K562 (cell line): Measurements from ENCODE around the gene DCAF11. TPM values are rescaled to one million over a fixed set of nuclear protein-coding genes. Genes with fewer than 3 reads are reported as not detected.

ENCODE experiments used
- BRF1 ChIP-seq: IDR thresholded peaks from 3 replicates; pipeline ENCODE4 v1.6.1; 2011; ENCODE audit warnings: borderline replicate concordance, mild to moderate bottlenecking; ENCODE audit not compliant: insufficient read length; ENCODE audit errors: extremely low read depth
- CREM ChIP-seq: IDR thresholded peaks from 2 replicates; pipeline ENCODE4 v1.6.1; 2014; ENCODE audit warnings: antibody characterized with exemption, low read depth
- ELF2 ChIP-seq: fragments of 250-450 bp; sonication (Bioruptor Pico); IDR thresholded peaks from 2 replicates; pipeline ENCODE4 v1.5.0; 2021; ENCODE audit warnings: mild to moderate bottlenecking
- FOXO4 ChIP-seq: fragments of 450-650 bp; formaldehyde crosslinking; IDR thresholded peaks from 2 replicates; pipeline ENCODE4 v1.4.0; 2020; ENCODE audit warnings: mild to moderate bottlenecking, moderate library complexity
- KLF6 ChIP-seq: fragments of 250-450 bp; sonication (Bioruptor Pico); IDR thresholded peaks from 2 replicates; pipeline ENCODE4 v1.4.0; 2020; ENCODE audit warnings: mild to moderate bottlenecking, moderate library complexity, borderline replicate concordance
- PCBP1 ChIP-seq: fragments of 200-400 bp; formaldehyde crosslinking; IDR thresholded peaks from 2 replicates; pipeline ENCODE4 v1.6.1; 2018; ENCODE audit warnings: mild to moderate bottlenecking, low read depth, low read length; ENCODE audit not compliant: poor library complexity, severe bottlenecking
- POLR2G ChIP-seq: fragments of 200-400 bp; formaldehyde crosslinking; IDR thresholded peaks from 2 replicates; pipeline ENCODE4 v1.6.1; 2017; ENCODE audit warnings: low read depth, mild to moderate bottlenecking, antibody characterized with exemption, low read length, moderate library complexity
- RB1 ChIP-seq: fragments of 450-650 bp; IDR thresholded peaks from 2 replicates; pipeline ENCODE4 v1.6.1; 2017; ENCODE audit warnings: low read depth, mild to moderate bottlenecking
- RBBP5 ChIP-seq: fragments of 200-600 bp; sonication (generic); IDR thresholded peaks from 2 replicates; pipeline ENCODE4 v1.6.1; 2012; ENCODE audit warnings: borderline replicate concordance, mild to moderate bottlenecking, low read length, control low read depth, inconsistent platforms; ENCODE audit not compliant: insufficient read depth, poor library complexity, severe bottlenecking
- SMARCA4 ChIP-seq: fragments of 450-650 bp; IDR thresholded peaks from 2 replicates; pipeline ENCODE4 v1.6.1; 2016
- TRIM25 ChIP-seq: fragments of 450-650 bp; IDR thresholded peaks from 2 replicates; pipeline ENCODE4 v1.7.0; 2016; ENCODE audit warnings: borderline replicate concordance
- TSHZ1 ChIP-seq: fragments of 250-450 bp; sonication (Bioruptor Pico); IDR thresholded peaks from 2 replicates; pipeline ENCODE4 v1.4.0; 2020; ENCODE audit warnings: mild to moderate bottlenecking, moderate library complexity
- YY1 ChIP-seq, 3 experiments: IDR thresholded peaks; 2 replicates each; pipeline ENCODE4 v1.6.1; 2011; ENCODE audit warnings: low read length in 2 of 3, mild to moderate bottlenecking in 2 of 3, moderate library complexity in 2 of 3, borderline replicate concordance in 1 of 3, control low read depth in 1 of 3, low read depth in 1 of 3; ENCODE audit not compliant: insufficient read depth in 3 of 3, insufficient replicate concordance in 2 of 3, control insufficient read depth in 1 of 3, insufficient read length in 1 of 3; ENCODE audit errors: extremely low read depth in 1 of 3
- ZBTB17 ChIP-seq: fragments of 450-650 bp; formaldehyde crosslinking; IDR thresholded peaks from 2 replicates; pipeline ENCODE4 v1.4.0; 2020; ENCODE audit warnings: mild to moderate bottlenecking
- ZNF518B ChIP-seq: fragments of 250-450 bp; sonication (Bioruptor Pico); IDR thresholded peaks from 2 replicates; pipeline ENCODE4 v1.5.0; 2021; ENCODE audit warnings: mild to moderate bottlenecking, moderate library complexity
- polyA plus RNA-seq, 8 experiments: library from polyadenylated mRNA; depleted of rRNA in 4 of 8; stranded (reverse) in 5 of 8; unstranded in 3 of 8; fragments of >200 nt; fragmentation: Nextera tagmentation in 2 of 8; fragmentation: Illumina TruSeq in 1 of 8; extraction: Ambion mirVana in 2 of 8; extraction: Trizol in 1 of 8; gene quantifications; 2 replicates each; pipeline versions ENCODE4 v1.2.1 to v1.2.3, GENCODE V29; 2011 to 2014; ENCODE audit warnings: inconsistent platforms in 1 of 8, missing spikeins in 1 of 8
- total RNA-seq, 7 experiments: library from RNA; depleted of rRNA in 6 of 7; stranded (reverse); fragments of >200 nt in 6 of 7; fragmentation: Illumina TruSeq in 2 of 7; extraction: Trizol in 2 of 7; gene quantifications; 2 replicates each; pipeline versions ENCODE4 v1.2.1 to v1.2.3, GENCODE V29; 2011 to 2021; ENCODE audit warnings: low replicate concordance in 1 of 7

Gene DCAF11
- total and polyA plus RNA-seq, 9 of the 15 experiments (the other 6 are each of a cell fraction or from before 2014, with no cell fraction given), result 8.5 to 46.2 (median 36.4) TPM

GRCh38 chr14:24114532-24115421, at the start of gene DCAF11, which contains the start of gene NRL (continued):
- TF ChIP-seq ZNF518B, result no peak
- TF ChIP-seq ZBTB17 (CRISPR knock-in tag), result peak; percentile 15; the same call in 1 of the 2 replicates
- peak in 1 of 3 experiments; percentile 72 for TF ChIP-seq YY1 (IDR thresholded peaks at IDR 0.05; ENCODE audit: borderline replicate concordance in 1 of 3, control insufficient read depth in 1 of 3, extremely low read depth in 1 of 3, insufficient read depth in 3 of 3, insufficient read length in 1 of 3, insufficient replicate concordance in 2 of 3, low read depth in 1 of 3, low read length in 2 of 3)
- TF ChIP-seq BRF1, result no peak
- TF ChIP-seq RB1, result peak; percentile 79
- peak; percentile 84 for TF ChIP-seq POLR2G
- TF ChIP-seq CREM, result peak; percentile 93
- TF ChIP-seq PCBP1, result no peak
- TF ChIP-seq RBBP5, result peak; percentile 61
- TF ChIP-seq TRIM25, result no peak
- TF ChIP-seq TSHZ1 (CRISPR knock-in tag), result no peak
- TF ChIP-seq KLF6 (CRISPR knock-in tag), result peak; percentile 16; the same call in 1 of the 2 replicates
- TF ChIP-seq ELF2 (CRISPR knock-in tag), result no peak; the same call in 1 of the 2 replicates
- no peak for TF ChIP-seq FOXO4
- TF ChIP-seq SMARCA4, result no peak
